Measurements from ENCODE around the gene ERC1.

Gene ERC1

GRCh38 chr12:1306817-1307216, 315.8 kb downstream of the ERC1 start:
- H3K4me3 ChIP-seq (ENCODE audit: control insufficient read depth in 1 of 7, extremely low read depth in 1 of 7, insufficient read depth in 4 of 7, low read depth in 2 of 7, low read length in 6 of 7) = no peak overlapping the region
- no peaks in the 10 kb centered on the region for H3K27me3 ChIP-seq (replicated peaks in 2 of 5; ENCODE audit: control insufficient read depth in 4 of 5, insufficient read depth in 5 of 5, low read length in 4 of 5)
- peaks cover 0 to 2% (median under 1%) of the 10 kb centered on the region in 4 experiments for H3K36me3 ChIP-seq (ENCODE audit: control insufficient read depth in 4 of 4, insufficient read depth in 4 of 4, low read length in 3 of 4)
- ChIA-PET POLR2A (no interaction called here), CTCF (no interaction called here)
- no peak for DNase-seq
- H3K27ac ChIP-seq (ENCODE audit: insufficient read depth in 1 of 2, low read depth in 1 of 2, low read length in 2 of 2, poor library complexity in 1 of 2, severe bottlenecking in 2 of 2) = peak overlapping the region in 1 of 2 experiments; percentile 25
- no peaks in the 10 kb centered on the region for H3K9me3 ChIP-seq (ENCODE audit: control extremely low read depth in 1 of 5, control insufficient read depth in 4 of 5, insufficient read depth in 2 of 5, low read depth in 1 of 5, low read length in 4 of 5)
- 93% methylated on average over 4 of the region's 4 CpGs for WGBS (ENCODE audit: insufficient coverage)
- H3K4me1 ChIP-seq (ENCODE audit: control extremely low read depth in 1 of 4, control insufficient read depth in 4 of 4, insufficient read depth in 4 of 4, low read length in 3 of 4) = peaks cover 5 to 27% (median 10%) of the 10 kb centered on the region in 4 experiments

- ChIA-PET CTCF (interaction anchor here (1.1 kb wide), 1 partner anchor 10 kb away, joined by 3 read pairs; no protein-coding TSS in a partner anchor), POLR2A (interaction anchor here (0.9 kb wide), 1 partner anchor 76 kb away, joined by 4 read pairs; no protein-coding TSS in a partner anchor)
- peaks cover 0 to 1% (median 0%) of the 10 kb centered on the region in 5 experiments for H3K9me3 ChIP-seq (ENCODE audit: control extremely low read depth in 1 of 5, control insufficient read depth in 4 of 5, insufficient read depth in 2 of 5, low read depth in 1 of 5, low read length in 4 of 5)
- no peak overlapping the region for H3K4me3 ChIP-seq (ENCODE audit: control insufficient read depth in 1 of 7, extremely low read depth in 1 of 7, insufficient read depth in 4 of 7, low read depth in 2 of 7, low read length in 6 of 7)
- H3K36me3 ChIP-seq (ENCODE audit: control insufficient read depth in 4 of 4, insufficient read depth in 4 of 4, low read length in 3 of 4) = peaks cover 0 to 5% (median 0%) of the 10 kb centered on the region in 4 experiments
- WGBS (ENCODE audit: insufficient coverage) = no CpG with 5 or more reads among the region's 1 CpG
- H3K27ac ChIP-seq (ENCODE audit: insufficient read depth in 1 of 2, low read depth in 1 of 2, low read length in 2 of 2, poor library complexity in 1 of 2, severe bottlenecking in 2 of 2) = no peak overlapping the region
- H3K4me1 ChIP-seq (ENCODE audit: control extremely low read depth in 1 of 4, control insufficient read depth in 4 of 4, insufficient read depth in 4 of 4, low read length in 3 of 4) = peaks cover 5 to 27% (median 10%) of the 10 kb centered on the region in 4 experiments
- H3K27me3 ChIP-seq (replicated peaks in 2 of 5; ENCODE audit: control insufficient read depth in 4 of 5, insufficient read depth in 5 of 5, low read length in 4 of 5) = no peaks in the 10 kb centered on the region
- DNase-seq = no peak
These were observed 316.8 kb downstream of the ERC1 start for GRCh38 chr12:1307796-1308195.

GRCh38 chr12:1309613-1310012, 318.6 kb downstream of the ERC1 start:
- 97% methylated on average over 5 of the region's 8 CpGs for WGBS (ENCODE audit: insufficient coverage)
- no peak overlapping the region for H3K27ac ChIP-seq (ENCODE audit: insufficient read depth in 1 of 2, low read depth in 1 of 2, low read length in 2 of 2, poor library complexity in 1 of 2, severe bottlenecking in 2 of 2)
- peaks cover 5 to 24% (median 10%) of the 10 kb centered on the region in 4 experiments for H3K4me1 ChIP-seq (ENCODE audit: control extremely low read depth in 1 of 4, control insufficient read depth in 4 of 4, insufficient read depth in 4 of 4, low read length in 3 of 4)
- ChIA-PET CTCF (no interaction called here), POLR2A (no interaction called here)
- no peak for DNase-seq
- no peaks in the 10 kb centered on the region for H3K27me3 ChIP-seq (replicated peaks in 2 of 5; ENCODE audit: control insufficient read depth in 4 of 5, insufficient read depth in 5 of 5, low read length in 4 of 5)
- peaks cover 0 to 9% (median 6%) of the 10 kb centered on the region in 4 experiments for H3K36me3 ChIP-seq (ENCODE audit: control insufficient read depth in 4 of 4, insufficient read depth in 4 of 4, low read length in 3 of 4)
- no peak overlapping the region for H3K4me3 ChIP-seq (ENCODE audit: control insufficient read depth in 1 of 7, extremely low read depth in 1 of 7, insufficient read depth in 4 of 7, low read depth in 2 of 7, low read length in 6 of 7)
- H3K9me3 ChIP-seq (ENCODE audit: control extremely low read depth in 1 of 5, control insufficient read depth in 4 of 5, insufficient read depth in 2 of 5, low read depth in 1 of 5, low read length in 4 of 5) = peaks cover 0 to 7% (median under 1%) of the 10 kb centered on the region in 5 experiments

- Histone ChIP-seq H3K9me3 (ENCODE audit: control extremely low read depth in 1 of 5, control insufficient read depth in 4 of 5, insufficient read depth in 2 of 5, low read depth in 1 of 5, low read length in 4 of 5) (peaks cover 0 to 7% (median 3%) of the 10 kb centered on the region in 5 experiments), H3K27me3 (replicated peaks in 2 of 5; ENCODE audit: control insufficient read depth in 4 of 5, insufficient read depth in 5 of 5, low read length in 4 of 5) (no peaks in the 10 kb centered on the region), H3K36me3 (ENCODE audit: control insufficient read depth in 4 of 4, insufficient read depth in 4 of 4, low read length in 3 of 4) (peaks cover 0 to 14% (median 6%) of the 10 kb centered on the region in 4 experiments), H3K4me1 (ENCODE audit: control extremely low read depth in 1 of 4, control insufficient read depth in 4 of 4, insufficient read depth in 4 of 4, low read length in 3 of 4) (peaks cover 5 to 16% (median 7%) of the 10 kb centered on the region in 4 experiments), H3K4me3 (ENCODE audit: control insufficient read depth in 1 of 7, extremely low read depth in 1 of 7, insufficient read depth in 4 of 7, low read depth in 2 of 7, low read length in 6 of 7) (no peak overlapping the region), H3K27ac (ENCODE audit: insufficient read depth in 1 of 2, low read depth in 1 of 2, low read length in 2 of 2, poor library complexity in 1 of 2, severe bottlenecking in 2 of 2) (no peak overlapping the region)
- no peak for DNase-seq
- CTCF ChIA-PET = no interaction called here
- whole genome bisulfite sequencing (ENCODE audit: insufficient coverage) = 93% methylated on average over 4 of the region's 4 CpGs
- POLR2A ChIA-PET = no interaction called here
These were observed 319.6 kb downstream of the ERC1 start for GRCh38 chr12:1310653-1311052.

- Histone ChIP-seq H3K27me3 (replicated peaks in 2 of 5; ENCODE audit: control insufficient read depth in 4 of 5, insufficient read depth in 5 of 5, low read length in 4 of 5) (no peaks in the 10 kb centered on the region), H3K4me1 (ENCODE audit: control extremely low read depth in 1 of 4, control insufficient read depth in 4 of 4, insufficient read depth in 4 of 4, low read length in 3 of 4) (peaks cover 3 to 11% (median 4%) of the 10 kb centered on the region in 4 experiments), H3K9me3 (ENCODE audit: control extremely low read depth in 1 of 5, control insufficient read depth in 4 of 5, insufficient read depth in 2 of 5, low read depth in 1 of 5, low read length in 4 of 5) (peaks cover 0 to 7% (median 3%) of the 10 kb centered on the region in 5 experiments), H3K27ac (ENCODE audit: insufficient read depth in 1 of 2, low read depth in 1 of 2, low read length in 2 of 2, poor library complexity in 1 of 2, severe bottlenecking in 2 of 2) (no peak overlapping the region), H3K4me3 (ENCODE audit: control insufficient read depth in 1 of 7, extremely low read depth in 1 of 7, insufficient read depth in 4 of 7, low read depth in 2 of 7, low read length in 6 of 7) (no peak overlapping the region), H3K36me3 (ENCODE audit: control insufficient read depth in 4 of 4, insufficient read depth in 4 of 4, low read length in 3 of 4) (peaks cover 0 to 14% (median 6%) of the 10 kb centered on the region in 4 experiments)
- DNase-seq = no peak
- WGBS (ENCODE audit: insufficient coverage) = no CpG with 5 or more reads among the region's 1 CpG
- ChIA-PET POLR2A (no interaction called here), CTCF (no interaction called here)
These were observed 320.1 kb downstream of the ERC1 start for GRCh38 chr12:1311145-1311544.

- H3K36me3 ChIP-seq (ENCODE audit: control insufficient read depth in 4 of 4, insufficient read depth in 4 of 4, low read length in 3 of 4) = peaks cover 0 to 14% (median 6%) of the 10 kb centered on the region in 4 experiments
- CTCF ChIA-PET = no interaction called here
- no CpG with 5 or more reads among the region's 2 CpGs for WGBS (ENCODE audit: insufficient coverage)
- H3K27ac ChIP-seq (ENCODE audit: insufficient read depth in 1 of 2, low read depth in 1 of 2, low read length in 2 of 2, poor library complexity in 1 of 2, severe bottlenecking in 2 of 2) = no peak overlapping the region
- peaks cover 0 to 2% (median 0%) of the 10 kb centered on the region in 4 experiments for H3K4me1 ChIP-seq (ENCODE audit: control extremely low read depth in 1 of 4, control insufficient read depth in 4 of 4, insufficient read depth in 4 of 4, low read length in 3 of 4)
- H3K27me3 ChIP-seq (replicated peaks in 2 of 5; ENCODE audit: control insufficient read depth in 4 of 5, insufficient read depth in 5 of 5, low read length in 4 of 5) = no peaks in the 10 kb centered on the region
- no peak overlapping the region for H3K4me3 ChIP-seq (ENCODE audit: control insufficient read depth in 1 of 7, extremely low read depth in 1 of 7, insufficient read depth in 4 of 7, low read depth in 2 of 7, low read length in 6 of 7)
- peaks cover 0 to 7% (median 3%) of the 10 kb centered on the region in 5 experiments for H3K9me3 ChIP-seq (ENCODE audit: control extremely low read depth in 1 of 5, control insufficient read depth in 4 of 5, insufficient read depth in 2 of 5, low read depth in 1 of 5, low read length in 4 of 5)
- POLR2A ChIA-PET = no interaction called here
- peak in 2 of 3 donors; percentile 22 to 42 for DNase-seq
These were observed 322.9 kb downstream of the ERC1 start for GRCh38 chr12:1313906-1314305.

- Histone ChIP-seq H3K27ac (ENCODE audit: insufficient read depth in 1 of 2, low read depth in 1 of 2, low read length in 2 of 2, poor library complexity in 1 of 2, severe bottlenecking in 2 of 2) (no peak overlapping the region), H3K9me3 (ENCODE audit: control extremely low read depth in 1 of 5, control insufficient read depth in 4 of 5, insufficient read depth in 2 of 5, low read depth in 1 of 5, low read length in 4 of 5) (peaks cover 0 to 7% (median 3%) of the 10 kb centered on the region in 5 experiments), H3K36me3 (ENCODE audit: control insufficient read depth in 4 of 4, insufficient read depth in 4 of 4, low read length in 3 of 4) (peaks cover 0 to 14% (median 6%) of the 10 kb centered on the region in 4 experiments), H3K4me1 (ENCODE audit: control extremely low read depth in 1 of 4, control insufficient read depth in 4 of 4, insufficient read depth in 4 of 4, low read length in 3 of 4) (peaks cover 0 to 4% (median 0%) of the 10 kb centered on the region in 4 experiments), H3K27me3 (replicated peaks in 2 of 5; ENCODE audit: control insufficient read depth in 4 of 5, insufficient read depth in 5 of 5, low read length in 4 of 5) (no peaks in the 10 kb centered on the region), H3K4me3 (ENCODE audit: control insufficient read depth in 1 of 7, extremely low read depth in 1 of 7, insufficient read depth in 4 of 7, low read depth in 2 of 7, low read length in 6 of 7) (no peak overlapping the region)
- ChIA-PET POLR2A (no interaction called here), CTCF (no interaction called here)
- no peak for DNase-seq
- no CpG with 5 or more reads among the region's 1 CpG for WGBS (ENCODE audit: insufficient coverage)
These were observed 323.5 kb downstream of the ERC1 start for GRCh38 chr12:1314523-1314922.

Measured in common myeloid progenitor, CD34-positive (primary cell).